Neuronal stem cell (in vitro differentiated cells): ENCODE measurements around the gene SRP9.
"Not testable (repeated sequence)": the region's sequence is repeated elsewhere in the genome, so short reads cannot be mapped to it uniquely, and the experiment has no call there.

Source experiments
- DNase-seq: peaks from one replicate; pipeline ENCODE4 v3.0.0-alpha.2; 2013; ENCODE audit warnings: low spot score
- H2AFZ ChIP-seq: one replicate; pipeline ENCODE4 v1.6.1; 2013; ENCODE audit warnings: mild to moderate bottlenecking, low read length, inconsistent platforms
- H2AK5ac ChIP-seq: 2 replicates; pipeline ENCODE4 v1.6.1; 2013; ENCODE audit warnings: low read depth, mild to moderate bottlenecking, inconsistent platforms, low read length, moderate library complexity, mixed read lengths
- H2BK120ac ChIP-seq: 2 replicates; pipeline ENCODE4 v1.6.1; 2013; ENCODE audit warnings: low read depth, mild to moderate bottlenecking, inconsistent platforms, low read length, moderate library complexity, mixed read lengths
- H2BK12ac ChIP-seq: one replicate; pipeline ENCODE4 v1.6.1; 2013; ENCODE audit warnings: low read length, inconsistent platforms
- H2BK15ac ChIP-seq: 2 replicates; pipeline ENCODE4 v1.6.1; 2013; ENCODE audit warnings: mild to moderate bottlenecking, low read length, inconsistent platforms, mixed read lengths
- H2BK5ac ChIP-seq: one replicate; pipeline ENCODE4 v1.6.1; 2013; ENCODE audit warnings: inconsistent platforms, mild to moderate bottlenecking, low read length, moderate library complexity
- H3K14ac ChIP-seq: one replicate; pipeline ENCODE4 v1.6.1; 2013; ENCODE audit warnings: low read length, inconsistent platforms
- H3K18ac ChIP-seq: 2 replicates; pipeline ENCODE4 v1.6.1; 2013; ENCODE audit warnings: low read length, inconsistent platforms
- H3K23ac ChIP-seq: 2 replicates; pipeline ENCODE4 v1.6.1; 2013; ENCODE audit warnings: low read depth, mild to moderate bottlenecking, mixed read lengths, low read length, inconsistent platforms; ENCODE audit not compliant: poor library complexity
- H3K27ac ChIP-seq: replicated peaks from 3 replicates; pipeline ENCODE4 v1.5.1; 2013; ENCODE audit warnings: low read length, inconsistent platforms
- H3K27me3 ChIP-seq, 3 experiments: 2 replicates each; pipeline ENCODE4 v1.6.1; 2013; ENCODE audit warnings: low read length in 3 of 3, mild to moderate bottlenecking in 2 of 3, inconsistent platforms in 1 of 3, low read depth in 1 of 3, mixed read lengths in 1 of 3, moderate library complexity in 1 of 3; ENCODE audit not compliant: control insufficient read depth in 3 of 3, insufficient read depth in 3 of 3
- H3K36me3 ChIP-seq, 2 donors: replicated peaks in 1 of 2; 2 replicates each; pipeline ENCODE4 v1.6.1; 2013; ENCODE audit warnings: low read length in 2 of 2; ENCODE audit not compliant: control insufficient read depth in 2 of 2, insufficient read depth in 2 of 2
- H3K4ac ChIP-seq: 2 replicates; pipeline ENCODE4 v1.6.1; 2013; ENCODE audit warnings: inconsistent platforms, mild to moderate bottlenecking, low read length, moderate library complexity
- H3K4me1 ChIP-seq, 2 donors: 1 replicate in 1 of 2; 2 replicates in 1 of 2; pipeline ENCODE4 v1.6.1; 2013; ENCODE audit warnings: low read length in 2 of 2, low read depth in 1 of 2; ENCODE audit not compliant: control insufficient read depth in 2 of 2, insufficient read depth in 1 of 2
- H3K4me2 ChIP-seq: one replicate; pipeline ENCODE4 v1.6.1; 2013; ENCODE audit warnings: mild to moderate bottlenecking, low read length, inconsistent platforms; ENCODE audit not compliant: insufficient read depth, poor library complexity, severe bottlenecking
- H3K4me3 ChIP-seq, 2 donors: 2 replicates each; pipeline ENCODE4 v1.5.1; 2013; ENCODE audit warnings: low read length in 2 of 2, mild to moderate bottlenecking in 2 of 2, inconsistent platforms in 1 of 2, moderate library complexity in 1 of 2
- H3K79me1 ChIP-seq: one replicate; pipeline ENCODE4 v1.6.1; 2013; ENCODE audit warnings: low read depth, mild to moderate bottlenecking, inconsistent platforms, low read length, moderate library complexity
- H3K9ac ChIP-seq: one replicate; pipeline ENCODE4 v1.6.1; 2013; ENCODE audit warnings: mild to moderate bottlenecking, low read depth, low read length, inconsistent platforms; ENCODE audit not compliant: poor library complexity
- H3K9me3 ChIP-seq, 2 donors: replicated peaks in 1 of 2; 2 replicates each; pipeline versions ENCODE3 to v1.6.1; 2013; ENCODE audit warnings: low read length in 2 of 2, mild to moderate bottlenecking in 2 of 2, inconsistent platforms in 1 of 2, low read depth in 1 of 2, mixed read lengths in 1 of 2, moderate library complexity in 1 of 2; ENCODE audit not compliant: control insufficient read depth in 2 of 2, insufficient read depth in 1 of 2
- H4K8ac ChIP-seq: one replicate; pipeline ENCODE4 v1.6.1; 2013; ENCODE audit warnings: low read depth, mild to moderate bottlenecking, inconsistent platforms, low read length, moderate library complexity
- H4K91ac ChIP-seq: one replicate; pipeline ENCODE4 v1.6.1; 2013; ENCODE audit warnings: low read length, low read depth, mild to moderate bottlenecking, inconsistent platforms; ENCODE audit not compliant: poor library complexity
- WGBS, 2 donors: extraction: QIAGEN DNeasy Blood & Tissue Kit; methylation state at CpG; one replicate each; pipeline ENCODE4 v1.1.7; 2013; ENCODE audit warnings: missing lambda C conversion rate in 2 of 2, mixed read lengths in 1 of 2; ENCODE audit not compliant: insufficient read length in 2 of 2, insufficient replicate concordance in 1 of 2; ENCODE audit errors: extremely low coverage in 2 of 2; 5-methylcytosine and 5-hydroxymethylcytosine counted together

SRP9 gene

GRCh38 chr1:225801146-225801545, 23.5 kb downstream of the SRP9 start:
- H3K4me2 ChIP-seq, H3K4me3 ChIP-seq, H3K23ac ChIP-seq, H3K4ac ChIP-seq, H2BK12ac ChIP-seq, H3K4me1 ChIP-seq, H3K14ac ChIP-seq, H3K9me3 ChIP-seq, H2BK5ac ChIP-seq, H4K91ac ChIP-seq, H3K27me3 ChIP-seq, H2BK120ac ChIP-seq, H3K18ac ChIP-seq, DNase-seq, H2BK15ac ChIP-seq, H4K8ac ChIP-seq, H3K79me1 ChIP-seq, H3K27ac ChIP-seq, H2AFZ ChIP-seq, H3K36me3 ChIP-seq, H2AK5ac ChIP-seq, H3K9ac ChIP-seq: not testable (repeated sequence)
- no CpG with 5 or more reads among the region's 7 CpGs for WGBS, 2 donors

- Histone ChIP-seq H4K8ac (no peak overlapping the region), H3K4me1 (peaks cover 3 to 5% of the 10 kb centered on the region in 2 donors), H2BK120ac (no peak overlapping the region), H3K14ac (no peak overlapping the region), H3K4ac (no peak overlapping the region), H2AK5ac (no peak overlapping the region), H3K23ac (no peak overlapping the region), H3K9ac (no peak overlapping the region), H2BK12ac (no peak overlapping the region), H2BK5ac (no peak overlapping the region), H3K4me2 (no peak overlapping the region), H2AFZ (no peak overlapping the region), H4K91ac (no peak overlapping the region), H3K4me3 (no peak overlapping the region), H3K27me3 (peaks cover 0 to 7% (median 0%) of the 10 kb centered on the region in 3 experiments), H3K79me1 (no peaks in the 10 kb centered on the region), H3K9me3 (no peaks in the 10 kb centered on the region), H3K27ac (no peak overlapping the region), H3K36me3 (no peaks in the 10 kb centered on the region), H2BK15ac (no peak overlapping the region), H3K18ac (no peak overlapping the region)
- no peak for DNase-seq
- no CpG with 5 or more reads among the region's 1 CpG for WGBS, 2 donors
Observed at GRCh38 chr1:225806249-225806648, 28.6 kb downstream of the SRP9 start.

- not testable (repeated sequence) for H3K36me3 ChIP-seq, H2BK15ac ChIP-seq, DNase-seq, H2BK12ac ChIP-seq, H3K4me1 ChIP-seq, H3K27me3 ChIP-seq, H3K4me2 ChIP-seq, H4K8ac ChIP-seq, H3K4ac ChIP-seq, H3K14ac ChIP-seq, H4K91ac ChIP-seq, H3K9ac ChIP-seq, H2BK5ac ChIP-seq, H3K79me1 ChIP-seq, H2AK5ac ChIP-seq, H2BK120ac ChIP-seq, H3K9me3 ChIP-seq, H2AFZ ChIP-seq, H3K23ac ChIP-seq, H3K4me3 ChIP-seq, H3K27ac ChIP-seq, H3K18ac ChIP-seq
- no CpG with 5 or more reads among the region's 3 CpGs for WGBS, 2 donors
Observed at GRCh38 chr1:225806736-225807135, 29.1 kb downstream of the SRP9 start.

- no peaks in the 10 kb centered on the region for H3K9me3 ChIP-seq
- H3K79me1 ChIP-seq, result no peaks in the 10 kb centered on the region
- H3K23ac ChIP-seq, result no peak overlapping the region
- H2BK12ac ChIP-seq, result no peak overlapping the region
- no peak overlapping the region for H3K4me2 ChIP-seq
- no peak overlapping the region for H2AK5ac ChIP-seq
- H2BK120ac ChIP-seq, result no peak overlapping the region
- H3K9ac ChIP-seq, result no peak overlapping the region
- WGBS, 2 donors, result no CpG with 5 or more reads among the region's 5 CpGs
- H2BK5ac ChIP-seq, result no peak overlapping the region
- no peak overlapping the region for H2BK15ac ChIP-seq
- no peak overlapping the region for H4K8ac ChIP-seq
- peaks cover 4 to 6% of the 10 kb centered on the region in 2 donors for H3K4me1 ChIP-seq
- DNase-seq, result no peak
- no peak overlapping the region for H3K14ac ChIP-seq
- H3K27ac ChIP-seq, result no peak overlapping the region
- H3K27me3 ChIP-seq, result peaks cover 0 to 8% (median 0%) of the 10 kb centered on the region in 3 experiments
- H2AFZ ChIP-seq, result no peak overlapping the region
- peaks cover 0 to 5% of the 10 kb centered on the region in 2 donors for H3K36me3 ChIP-seq
- no peak overlapping the region for H3K4ac ChIP-seq
- H3K4me3 ChIP-seq, result no peak overlapping the region
- H4K91ac ChIP-seq, result no peak overlapping the region
- H3K18ac ChIP-seq, result no peak overlapping the region
Observed at GRCh38 chr1:225808136-225808535, 30.5 kb downstream of the SRP9 start.
